Measurements from ENCODE around the gene SMCP. TPM values are rescaled to one million over a fixed set of nuclear protein-coding genes. Genes with fewer than 3 reads are reported as not detected.

Gene SMCP
- total RNA-seq (2014; rRNA removed; shearing (Covaris generic)) = not detected in 2 replicates
- polyA plus RNA-seq (2015; cell fraction: cytosol; rRNA removed) = not detected in 2 replicates
- polyA plus RNA-seq (2015; cell fraction: nucleus; rRNA removed) = not detected in 2 replicates

- peak; percentile 84 for DNase-seq (ENCODE audit: low read depth, low spot score)
- in situ Hi-C loops (cut with HindIII; ENCODE audit: low pct_unique_long_range_greater_than_20kb, low sequenced_read_pairs) = no loop called here
Measured at GRCh38 chr1:152878042-152878441, at the start of gene SMCP. Gene SMCP (plus strand): TSS chr1:152878322. CDS start chr1:152884423, 6,101 bp downstream.

- in situ Hi-C loops (cut with HindIII; ENCODE audit: low pct_unique_long_range_greater_than_20kb, low sequenced_read_pairs) = no loop called here
- DNase-seq (ENCODE audit: low read depth, low spot score) = no peak
Measured at GRCh38 chr1:152836870-152837269, 41.3 kb upstream of the SMCP start.

- in situ Hi-C loops (cut with HindIII; ENCODE audit: low pct_unique_long_range_greater_than_20kb, low sequenced_read_pairs) = no loop called here
- no peak for DNase-seq (ENCODE audit: low read depth, low spot score)
Measured at GRCh38 chr1:152842556-152842955, 35.6 kb upstream of the SMCP start, which contains the start of gene LCE6A. Gene LCE6A (plus strand): TSS chr1:152842856. CDS start chr1:152843521, 665 bp downstream.

- in situ Hi-C loops (cut with HindIII; ENCODE audit: low pct_unique_long_range_greater_than_20kb, low sequenced_read_pairs) = no loop called here
- DNase-seq (ENCODE audit: low read depth, low spot score) = no peak
Measured at GRCh38 chr1:152855661-152856060, 22.5 kb upstream of the SMCP start.

DNA sequence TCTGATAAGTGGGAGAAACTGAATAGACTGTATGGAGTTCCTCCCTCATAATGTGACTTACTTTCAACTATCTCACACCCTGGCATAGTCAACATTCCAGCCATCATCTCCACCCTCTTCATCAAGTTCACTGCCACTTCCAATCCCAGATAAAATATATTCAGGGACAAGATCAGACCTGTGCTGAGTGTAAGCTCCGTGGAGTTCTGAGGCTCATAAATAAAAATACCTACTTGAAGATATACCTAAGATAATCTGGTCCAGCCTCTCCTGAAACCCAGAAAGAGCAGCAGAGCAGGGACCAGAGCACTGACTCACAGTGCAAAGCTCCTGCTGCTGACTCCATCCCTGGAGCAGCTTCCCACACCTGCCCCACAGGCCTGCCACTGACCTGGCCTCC lies 20.1 kb upstream of the SMCP start:
- in situ Hi-C loops (cut with HindIII; ENCODE audit: low pct_unique_long_range_greater_than_20kb, low sequenced_read_pairs) = no loop called here
- no peak for DNase-seq (ENCODE audit: low read depth, low spot score)

GRCh38 chr1:152859696-152860095 lies 18.4 kb upstream of the SMCP start, which contains the start of gene LCE7A:
Gene LCE7A (plus strand): TSS chr1:152859996. CDS start chr1:152860698, 702 bp downstream.
- no peak for DNase-seq (ENCODE audit: low read depth, low spot score)
- in situ Hi-C loops (cut with HindIII; ENCODE audit: low pct_unique_long_range_greater_than_20kb, low sequenced_read_pairs) = no loop called here

GRCh38 chr1:152860129-152860528 lies 18.0 kb upstream of the SMCP start:
- no peak for DNase-seq (ENCODE audit: low read depth, low spot score)
- in situ Hi-C loops (cut with HindIII; ENCODE audit: low pct_unique_long_range_greater_than_20kb, low sequenced_read_pairs) = no loop called here

- DNase-seq (ENCODE audit: low read depth, low spot score) = no peak
- in situ Hi-C loops (cut with HindIII; ENCODE audit: low pct_unique_long_range_greater_than_20kb, low sequenced_read_pairs) = no loop called here
Measured at GRCh38 chr1:152861374-152861773, 16.7 kb upstream of the SMCP start.

GRCh38 chr1:152864443-152864842 lies 13.7 kb upstream of the SMCP start:
- no peak for DNase-seq (ENCODE audit: low read depth, low spot score)
- in situ Hi-C loops (cut with HindIII; ENCODE audit: low pct_unique_long_range_greater_than_20kb, low sequenced_read_pairs) = no loop called here

GRCh38 chr1:152866321-152866720 lies 11.8 kb upstream of the SMCP start:
- in situ Hi-C loops (cut with HindIII; ENCODE audit: low pct_unique_long_range_greater_than_20kb, low sequenced_read_pairs) = no loop called here
- no peak for DNase-seq (ENCODE audit: low read depth, low spot score)

DNA sequence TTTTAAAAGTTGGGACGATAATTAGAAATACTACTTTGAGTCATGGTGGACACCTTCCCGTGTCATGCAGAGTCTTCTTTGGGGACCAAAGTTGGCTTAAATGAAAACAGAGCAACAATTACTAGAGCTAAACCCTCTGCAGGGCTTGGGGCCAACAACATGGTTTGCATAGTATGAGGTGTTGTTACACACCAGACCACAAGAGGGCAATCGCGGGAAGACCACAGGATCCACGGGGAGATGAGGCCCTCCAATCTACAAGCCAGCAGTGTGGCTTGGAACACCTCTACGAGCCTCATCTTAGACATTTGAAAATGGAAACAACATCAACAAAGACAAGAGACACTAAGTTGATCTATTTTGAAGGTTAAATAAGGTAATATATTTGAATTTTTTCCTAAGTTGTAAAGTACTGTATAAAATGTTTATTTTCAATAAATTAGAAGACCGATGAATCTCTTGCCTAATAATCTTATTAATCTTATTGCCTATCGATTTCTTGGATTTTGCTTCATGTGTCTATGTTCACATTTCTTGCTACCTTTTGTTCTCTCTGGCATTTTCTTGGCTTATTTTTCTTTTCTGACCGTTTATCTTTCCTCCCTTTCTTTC lies 8.2 kb upstream of the SMCP start:
- DNase-seq (ENCODE audit: low read depth, low spot score) = peak; percentile 92
- in situ Hi-C loops (cut with HindIII; ENCODE audit: low pct_unique_long_range_greater_than_20kb, low sequenced_read_pairs) = no loop called here

DNA sequence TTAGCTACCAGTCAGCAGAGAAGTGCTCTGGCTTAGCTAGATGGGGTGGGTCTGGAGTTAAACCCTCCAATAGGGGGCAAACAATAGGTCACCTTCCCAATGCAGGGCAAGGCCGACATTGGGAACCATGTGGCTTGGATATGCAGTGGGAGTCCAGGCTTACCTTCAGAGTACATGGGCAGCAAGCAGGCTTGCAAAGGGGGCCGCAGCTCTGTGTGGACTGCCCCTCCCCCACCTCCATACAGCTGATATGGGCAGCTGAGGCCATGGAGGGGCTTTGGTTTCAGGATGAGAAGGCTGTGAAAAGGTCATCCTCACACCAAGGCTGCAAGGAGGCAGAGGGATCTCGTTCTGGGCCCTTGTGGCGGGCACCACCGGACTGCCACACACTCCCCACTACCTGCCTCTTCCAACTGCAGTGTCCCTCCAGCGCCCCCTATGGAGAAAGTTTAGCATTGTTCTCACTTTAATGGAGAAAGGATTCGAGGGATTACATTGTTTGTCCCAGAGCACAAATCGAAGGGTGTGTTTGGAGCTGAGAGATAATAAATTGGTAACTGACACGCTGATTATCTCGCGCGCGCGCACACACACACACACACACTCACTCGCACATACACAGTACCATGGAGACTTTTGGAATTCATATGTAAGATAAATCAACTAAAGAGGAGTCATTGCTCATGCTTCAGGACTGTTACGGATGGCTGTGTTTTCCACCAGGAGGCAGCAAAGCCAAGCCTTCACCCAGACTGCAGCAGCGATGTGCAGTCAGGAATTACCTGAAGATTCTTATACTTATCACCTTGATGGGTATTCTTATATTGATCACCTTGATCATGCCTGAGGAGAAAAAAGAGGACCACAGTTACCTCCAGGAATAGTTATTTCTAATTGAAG lies 7.0 kb upstream of the SMCP start:
- in situ Hi-C loops (cut with HindIII; ENCODE audit: low pct_unique_long_range_greater_than_20kb, low sequenced_read_pairs) = no loop called here
- DNase-seq (ENCODE audit: low read depth, low spot score) = peak; percentile 90

- in situ Hi-C loops (cut with HindIII; ENCODE audit: low pct_unique_long_range_greater_than_20kb, low sequenced_read_pairs) = no loop called here
- no peak for DNase-seq (ENCODE audit: low read depth, low spot score)
Measured at GRCh38 chr1:152871731-152872126, 6.4 kb upstream of the SMCP start.

DNA sequence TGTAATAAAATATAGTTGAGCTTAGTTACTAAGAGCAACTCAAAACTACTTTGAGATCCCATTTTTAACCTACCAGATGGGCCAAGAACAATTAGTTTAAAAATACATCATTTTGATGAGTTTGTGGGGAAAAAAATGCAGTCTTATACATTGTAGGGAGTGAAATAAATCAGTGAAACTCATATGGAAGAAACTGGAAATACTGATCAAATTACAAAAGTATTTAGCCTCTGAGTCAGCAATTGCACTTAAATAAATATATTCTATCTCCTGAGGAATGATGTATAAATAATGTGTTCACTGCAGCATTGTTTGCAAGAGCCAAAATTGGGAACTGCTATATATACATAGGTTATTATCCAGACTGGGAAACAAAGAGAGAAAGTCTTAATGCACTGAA lies 4.6 kb upstream of the SMCP start:
- no peak for DNase-seq (ENCODE audit: low read depth, low spot score)
- in situ Hi-C loops (cut with HindIII; ENCODE audit: low pct_unique_long_range_greater_than_20kb, low sequenced_read_pairs) = no loop called here

- in situ Hi-C loops (cut with HindIII; ENCODE audit: low pct_unique_long_range_greater_than_20kb, low sequenced_read_pairs) = no loop called here
- no peak for DNase-seq (ENCODE audit: low read depth, low spot score)
Measured at GRCh38 chr1:152876827-152877226, 1.3 kb upstream of the SMCP start.

DNA sequence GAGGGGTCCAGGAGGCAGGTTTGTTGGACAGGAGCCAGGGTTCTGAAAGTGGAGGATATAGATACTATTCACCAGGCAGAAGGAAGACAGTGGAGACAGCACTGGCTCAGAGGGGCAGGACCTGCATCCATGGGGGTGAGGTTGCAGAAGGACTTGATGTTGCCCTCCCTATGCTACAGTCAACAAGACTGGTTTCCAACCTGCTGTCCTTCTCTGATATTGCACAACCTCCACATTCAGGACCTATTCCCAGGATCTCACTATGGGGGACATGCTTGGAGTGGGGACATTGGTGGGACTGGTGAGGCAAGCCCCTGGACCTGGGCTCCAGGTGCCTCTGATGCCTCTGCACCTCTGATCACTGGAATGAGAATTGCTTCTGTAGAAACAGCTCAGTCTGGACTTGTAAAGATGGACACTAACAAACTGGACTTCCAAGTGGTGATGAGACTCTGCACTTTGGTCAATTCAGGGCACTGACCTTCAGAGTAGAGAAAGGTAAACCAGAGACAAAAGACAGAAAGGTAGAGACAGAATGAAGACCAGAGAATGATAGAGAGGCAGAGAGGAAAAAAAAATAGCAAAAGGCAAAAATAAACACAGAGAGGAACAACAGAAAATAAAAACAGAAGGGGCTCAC lies 1.6 kb downstream of the SMCP start:
- in situ Hi-C loops (cut with HindIII; ENCODE audit: low pct_unique_long_range_greater_than_20kb, low sequenced_read_pairs) = no loop called here
- no peak for DNase-seq (ENCODE audit: low read depth, low spot score)

GRCh38 chr1:152880316-152880715 lies 2.2 kb downstream of the SMCP start:
- no peak for DNase-seq (ENCODE audit: low read depth, low spot score)
- in situ Hi-C loops (cut with HindIII; ENCODE audit: low pct_unique_long_range_greater_than_20kb, low sequenced_read_pairs) = no loop called here

DNA sequence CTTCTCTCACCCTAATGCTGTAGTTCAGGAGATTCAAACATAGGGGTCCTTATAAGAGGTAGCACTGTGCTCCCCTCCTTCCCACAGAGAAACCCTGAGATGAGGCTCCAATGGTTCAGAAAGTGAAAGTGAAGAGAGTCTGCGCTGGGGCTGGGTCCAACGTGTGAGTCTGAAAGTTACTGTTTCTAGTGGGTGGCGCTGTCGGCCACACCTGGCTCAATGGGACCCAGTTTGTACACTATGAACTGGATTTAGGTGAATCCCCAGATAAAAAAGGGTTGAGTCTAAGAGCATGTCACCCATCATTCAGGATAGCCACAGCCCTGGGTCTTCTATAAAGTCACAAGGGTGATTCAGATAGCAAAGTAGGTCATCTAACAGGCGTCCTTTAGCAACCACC lies 2.8 kb downstream of the SMCP start:
- in situ Hi-C loops (cut with HindIII; ENCODE audit: low pct_unique_long_range_greater_than_20kb, low sequenced_read_pairs) = no loop called here
- DNase-seq (ENCODE audit: low read depth, low spot score) = no peak
